Measurements from ENCODE around the gene APCS. TPM values are rescaled to one million over a fixed set of nuclear protein-coding genes. Genes with fewer than 3 reads are reported as not detected.

Gene APCS, protein sequence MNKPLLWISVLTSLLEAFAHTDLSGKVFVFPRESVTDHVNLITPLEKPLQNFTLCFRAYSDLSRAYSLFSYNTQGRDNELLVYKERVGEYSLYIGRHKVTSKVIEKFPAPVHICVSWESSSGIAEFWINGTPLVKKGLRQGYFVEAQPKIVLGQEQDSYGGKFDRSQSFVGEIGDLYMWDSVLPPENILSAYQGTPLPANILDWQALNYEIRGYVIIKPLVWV
- not detected for total RNA-seq

DNA sequence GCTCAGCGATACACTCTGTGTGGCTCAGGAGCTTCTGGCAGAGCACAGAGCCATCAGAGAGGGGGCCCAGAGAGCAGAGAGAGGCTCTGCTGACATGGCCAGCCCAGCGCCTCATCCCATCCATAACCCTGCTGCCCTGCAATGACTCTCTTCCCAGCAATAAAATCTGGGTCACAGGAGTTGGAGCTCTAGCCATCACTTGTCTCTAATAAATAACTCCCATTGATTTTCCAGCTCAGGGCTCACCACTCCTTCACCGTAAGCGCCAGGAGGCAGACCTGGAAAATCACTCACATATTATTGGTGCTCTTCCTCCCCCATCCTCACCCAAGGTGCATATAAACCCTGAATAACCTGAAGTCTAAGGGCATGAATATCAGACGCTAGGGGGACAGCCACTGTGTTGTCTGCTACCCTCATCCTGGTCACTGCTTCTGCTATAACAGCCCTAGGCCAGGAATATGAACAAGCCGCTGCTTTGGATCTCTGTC is at the start of gene APCS:
APCS (plus strand) TSS at position 366 of the 491 bp plus-strand sequence; CDS start at position 462, 96 bp downstream.
- no peak for DNase-seq

DNA sequence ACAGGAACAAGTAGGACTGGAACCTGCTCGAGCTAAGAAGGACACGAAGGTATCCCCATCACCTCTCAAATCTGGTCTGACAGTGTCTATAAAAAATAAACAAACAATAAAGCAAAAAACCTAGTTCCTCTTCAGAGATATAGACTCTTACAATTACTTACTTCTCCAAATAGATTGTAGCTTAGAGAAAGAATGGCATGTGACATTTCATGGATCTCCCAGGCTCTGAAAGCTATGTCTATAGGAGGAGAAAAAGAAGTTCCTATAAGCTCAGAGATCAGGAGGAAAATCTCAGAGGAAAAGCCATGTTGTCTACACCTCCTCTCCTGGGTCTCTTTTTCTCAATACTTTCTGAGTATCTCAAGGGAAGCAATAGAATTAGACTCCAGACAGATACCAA is 39.5 kb upstream of the APCS start:
- DNase-seq = no peak

DNA sequence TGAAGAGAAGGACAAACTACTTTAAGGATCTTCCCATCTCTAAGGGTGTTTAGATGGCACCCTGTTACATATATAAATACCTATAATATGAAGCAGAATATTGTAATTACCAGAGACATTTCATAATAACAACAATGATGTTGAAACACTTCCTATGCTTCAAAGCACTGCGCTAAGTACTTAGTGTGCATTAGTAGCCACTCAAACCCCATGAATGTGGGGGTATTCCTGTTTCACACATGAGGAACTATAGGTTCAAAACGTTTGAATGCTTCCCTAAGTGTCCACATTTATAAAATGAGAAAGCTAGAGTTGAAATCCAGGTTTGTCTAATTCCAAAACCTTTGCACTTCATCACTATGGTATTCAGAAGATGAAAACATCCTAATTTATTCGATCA is 33.4 kb upstream of the APCS start:
- no peak for DNase-seq

DNA sequence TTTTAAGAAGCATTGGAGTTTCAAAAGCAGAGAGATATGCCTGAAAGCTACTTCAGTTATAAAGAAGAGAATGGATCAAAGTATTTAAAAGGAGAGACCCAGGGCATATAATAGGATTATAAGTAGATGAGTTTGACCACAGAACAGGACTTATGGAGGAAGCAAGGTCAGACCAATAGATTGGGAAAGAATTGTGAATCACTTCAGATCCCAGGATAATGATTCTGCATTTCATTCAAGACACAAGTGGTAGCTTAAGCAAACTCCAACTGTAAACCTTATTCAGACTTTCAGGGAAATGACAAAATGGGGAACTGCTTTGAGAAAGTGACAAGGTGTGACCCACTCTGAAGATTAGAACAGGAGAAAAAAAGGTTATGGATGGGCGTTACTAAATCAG is 32.9 kb upstream of the APCS start:
- no peak for DNase-seq

DNA sequence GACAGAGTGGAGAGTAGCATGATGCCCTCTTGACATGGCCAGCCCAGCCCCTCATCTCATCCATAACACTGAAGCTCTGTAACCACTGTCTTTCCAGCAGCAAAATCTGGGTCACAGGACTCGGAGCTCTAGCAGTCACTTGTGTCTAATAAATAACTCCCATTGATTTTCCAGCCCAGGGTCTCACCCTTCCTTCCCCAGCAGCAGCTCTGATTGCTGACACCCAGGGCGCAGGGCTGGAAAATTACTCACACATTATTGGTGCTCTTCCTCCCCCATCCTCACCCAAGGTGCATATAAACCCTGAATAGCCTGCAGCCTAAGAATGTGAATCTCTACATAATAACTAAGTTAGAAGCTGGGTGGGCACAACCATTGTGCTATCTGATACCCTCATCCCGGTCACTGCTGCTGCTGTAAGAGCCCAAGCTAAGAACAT is 30.7 kb upstream of the APCS start:
- DNase-seq = no peak

DNA sequence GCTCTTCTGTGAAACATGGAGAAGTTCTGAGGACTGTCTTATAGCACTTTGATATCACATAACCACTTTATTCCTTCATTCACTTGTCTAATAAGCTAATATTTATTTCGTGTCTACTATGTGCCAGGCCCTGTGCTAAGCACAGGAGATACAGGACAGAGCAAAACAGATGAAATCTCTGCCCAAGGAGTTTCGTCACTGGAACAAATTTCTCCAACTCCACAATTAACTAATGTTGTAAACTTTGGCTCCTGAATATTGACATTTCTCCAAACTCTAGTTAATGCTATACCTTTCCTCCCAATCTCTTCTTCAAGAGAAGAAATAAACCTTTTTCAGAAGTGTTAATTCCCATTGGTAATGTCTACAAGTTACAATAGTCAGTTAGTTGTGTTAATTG is 27.0 kb upstream of the APCS start:
- DNase-seq = no peak

DNA sequence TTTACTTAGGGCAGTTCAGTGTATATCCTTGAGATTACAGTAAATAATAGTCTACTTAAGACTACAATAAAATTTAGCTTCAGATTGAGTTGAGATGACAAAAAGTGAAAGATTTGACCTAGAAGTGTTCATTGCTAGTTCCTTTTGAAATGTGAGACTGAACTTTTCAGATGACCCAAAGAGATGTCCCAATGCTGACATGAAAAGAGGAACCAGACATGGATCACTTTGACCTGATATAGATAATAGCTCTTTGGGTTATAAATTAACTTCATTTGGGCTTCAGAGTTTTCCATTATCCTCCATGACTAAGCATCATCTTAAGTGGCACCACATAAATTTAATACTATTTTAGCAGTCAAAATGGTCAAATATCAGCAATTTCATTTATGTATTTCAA is 26.1 kb upstream of the APCS start:
- no peak for DNase-seq

DNA sequence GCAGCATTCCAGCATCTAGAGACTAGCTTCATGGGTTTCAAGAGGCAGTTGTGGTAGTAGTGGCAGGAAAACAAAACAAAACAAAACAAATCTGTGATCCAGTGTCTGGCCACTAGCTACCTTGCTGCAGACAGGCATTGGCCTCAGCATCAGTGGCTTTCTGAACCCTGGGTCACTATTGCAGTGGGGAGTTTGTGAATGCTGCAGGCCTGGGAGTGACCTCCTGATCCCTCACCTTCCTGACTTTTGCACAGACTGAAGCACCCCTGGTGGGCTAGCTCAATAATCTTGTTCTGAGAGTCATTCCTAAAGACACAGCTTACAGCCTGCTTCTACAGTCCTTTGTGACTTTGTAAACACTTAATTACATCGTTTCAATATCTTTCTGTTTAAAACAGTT is 24.9 kb upstream of the APCS start:
- DNase-seq = no peak

DNA sequence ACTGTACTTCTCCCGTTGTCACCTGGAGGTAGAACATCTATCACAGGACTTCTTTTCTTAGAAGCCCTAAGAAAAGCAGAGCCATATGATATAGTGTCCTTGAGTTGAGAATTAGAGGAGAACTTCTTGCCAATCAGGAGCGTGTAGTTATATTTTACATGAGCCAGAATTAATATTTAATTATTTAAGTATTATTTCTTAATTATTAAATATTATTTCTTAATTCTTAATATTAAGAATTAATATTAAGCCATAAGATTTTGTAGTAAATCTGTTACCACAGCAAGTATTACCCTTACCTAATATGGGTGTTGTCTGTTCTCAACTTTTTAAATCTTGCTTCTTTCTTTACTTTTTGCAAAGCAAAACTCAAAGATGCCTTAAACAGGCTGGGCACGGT is 10.2 kb upstream of the APCS start:
- DNase-seq = no peak

DNA sequence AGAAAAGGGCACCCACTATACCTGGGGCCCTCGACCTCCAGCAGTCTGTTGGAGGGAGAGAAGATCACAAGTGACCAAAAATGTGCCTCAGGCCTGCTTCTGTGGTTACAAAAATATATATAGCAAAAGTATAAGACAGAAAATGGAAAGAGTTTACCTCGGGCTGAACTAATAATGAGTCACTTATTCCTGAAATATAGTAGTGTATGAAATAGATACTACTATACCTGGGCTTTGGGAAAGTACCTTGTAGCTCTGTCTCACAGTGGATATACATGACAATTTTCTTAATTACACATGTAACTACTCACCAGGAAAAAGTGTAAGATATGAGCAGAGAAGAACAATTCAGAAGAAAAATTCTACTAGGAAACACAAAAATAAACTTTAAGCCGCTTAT is 7.3 kb upstream of the APCS start:
- no peak for DNase-seq

DNA sequence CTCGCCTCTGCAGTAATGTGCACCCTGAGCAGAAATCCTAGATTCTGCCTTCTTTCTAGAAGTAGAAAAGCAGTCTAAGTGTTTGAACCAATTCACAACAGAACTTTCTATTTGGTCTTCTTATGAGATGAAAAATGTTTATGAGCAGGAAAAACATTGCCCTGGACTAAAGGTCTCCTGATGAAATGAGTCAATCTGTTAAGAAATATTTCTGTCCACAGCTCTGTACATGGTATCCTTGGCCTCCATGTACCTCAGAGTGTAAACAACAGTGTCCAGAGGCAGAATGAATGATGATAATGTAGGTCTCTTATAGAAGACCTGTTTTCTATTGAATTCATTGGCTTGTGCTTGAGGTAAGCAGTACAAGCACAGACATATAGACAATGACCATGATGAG is 6.2 kb upstream of the APCS start:
- DNase-seq = no peak

DNA sequence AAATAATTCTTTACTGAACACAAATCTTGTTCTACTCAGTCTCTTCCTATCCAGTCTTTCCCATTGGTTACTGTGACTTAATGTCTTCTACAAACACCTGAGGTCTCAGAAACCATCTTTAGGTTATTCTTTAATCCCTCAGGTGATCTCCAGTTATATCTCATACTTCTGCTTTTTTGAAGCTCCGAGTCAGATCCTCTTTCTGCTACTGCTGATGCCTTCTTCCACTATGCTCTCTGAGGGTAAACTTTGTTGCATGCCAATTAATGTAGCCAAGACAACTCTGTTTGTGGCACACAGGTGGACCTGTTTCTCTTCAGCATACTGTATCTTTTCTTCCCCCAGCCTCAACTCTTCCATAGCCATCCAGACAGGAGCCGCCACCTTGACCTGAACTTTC is 3.1 kb upstream of the APCS start:
- no peak for DNase-seq

DNA sequence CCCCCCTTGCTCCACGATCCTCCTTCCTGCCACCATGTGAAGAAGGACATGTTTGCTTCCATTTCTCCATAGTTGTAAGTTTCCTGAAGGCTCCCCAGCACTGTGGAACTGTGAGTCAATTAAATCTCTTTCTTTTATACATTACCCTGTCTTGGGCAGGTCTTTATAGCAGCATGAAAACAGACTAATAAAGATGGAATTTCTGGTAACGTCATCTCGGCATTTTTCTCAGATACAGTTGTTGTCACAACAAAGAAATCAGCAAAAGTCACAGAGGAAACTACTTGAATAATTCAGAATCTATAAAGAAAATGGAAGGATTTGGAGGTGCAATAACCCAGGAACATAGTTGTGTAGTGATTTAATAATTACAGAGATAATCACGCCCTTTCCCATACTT is 4.4 kb downstream of the APCS start:
- DNase-seq = no peak

DNA sequence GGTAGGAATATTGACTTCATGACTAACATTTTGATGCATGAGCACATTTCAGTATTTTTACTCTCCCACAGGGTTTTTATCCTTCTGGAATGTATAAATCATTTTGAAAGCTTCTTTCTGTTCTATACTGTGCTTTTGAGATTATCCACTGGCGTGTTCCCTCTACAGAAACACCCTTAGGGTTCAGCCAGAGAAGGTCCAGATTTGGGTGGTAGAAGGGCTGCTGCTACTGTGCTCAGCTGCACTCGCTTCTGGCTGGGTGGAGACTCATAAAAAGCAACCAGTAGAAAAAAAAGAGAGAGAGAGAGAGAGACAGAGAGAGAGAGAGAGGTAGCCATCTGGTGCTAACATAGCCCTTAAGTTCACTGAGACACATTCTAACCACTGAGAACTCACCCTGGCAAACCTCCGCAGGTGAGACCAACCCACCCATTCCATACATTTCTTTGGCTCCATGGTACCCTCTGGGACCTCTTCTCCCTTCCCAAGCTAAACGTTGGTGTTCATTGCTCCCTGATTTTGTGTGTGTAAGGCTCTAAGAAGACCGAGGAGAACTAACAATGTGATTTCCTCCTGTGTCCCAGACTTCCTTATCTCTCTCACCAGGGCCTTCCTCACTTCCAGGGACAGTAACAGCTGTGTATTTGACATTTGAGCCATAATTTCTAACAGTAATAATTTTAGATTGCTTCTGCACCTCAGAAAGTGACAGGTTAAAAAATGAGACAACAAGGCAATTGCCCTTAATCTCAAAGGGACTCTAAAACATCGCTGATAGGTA is 7.2 kb downstream of the APCS start:
- DNase-seq = no peak

DNA sequence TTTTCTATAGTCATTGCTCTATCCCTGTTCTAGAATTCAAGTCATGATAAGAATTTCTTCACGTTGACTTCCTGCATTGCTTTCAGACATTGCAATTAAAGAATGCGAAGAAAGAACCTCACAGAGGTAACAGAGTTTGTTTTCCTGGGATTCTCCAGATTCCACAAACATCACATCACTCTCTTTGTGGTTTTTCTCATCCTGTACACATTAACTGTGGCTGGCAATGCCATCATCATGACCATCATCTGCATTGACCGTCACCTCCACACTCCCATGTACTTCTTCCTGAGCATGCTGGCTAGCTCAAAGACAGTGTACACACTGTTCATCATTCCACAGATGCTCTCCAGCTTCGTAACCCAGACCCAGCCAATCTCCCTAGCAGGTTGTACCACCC is 10.6 kb downstream of the APCS start:
- no peak for DNase-seq

DNA sequence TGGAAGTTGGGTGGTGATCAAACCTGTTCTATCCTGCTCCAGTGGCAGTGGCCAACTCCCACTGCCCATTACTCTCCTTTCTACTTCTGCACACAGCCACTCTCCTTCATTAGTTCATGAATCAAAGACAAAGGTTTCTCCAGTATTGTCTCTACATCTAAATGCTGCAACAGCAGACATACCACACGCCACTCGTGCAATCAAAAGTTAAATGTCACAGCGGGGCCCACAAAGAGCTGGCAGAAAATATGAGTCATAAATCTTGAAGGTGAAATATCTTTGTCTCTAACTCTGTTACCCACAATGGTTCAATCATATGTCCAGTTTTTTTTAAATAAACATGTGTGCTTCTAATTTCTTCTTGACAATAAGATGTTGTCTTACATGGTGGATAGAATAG is 13.3 kb downstream of the APCS start:
- no peak for DNase-seq

DNA sequence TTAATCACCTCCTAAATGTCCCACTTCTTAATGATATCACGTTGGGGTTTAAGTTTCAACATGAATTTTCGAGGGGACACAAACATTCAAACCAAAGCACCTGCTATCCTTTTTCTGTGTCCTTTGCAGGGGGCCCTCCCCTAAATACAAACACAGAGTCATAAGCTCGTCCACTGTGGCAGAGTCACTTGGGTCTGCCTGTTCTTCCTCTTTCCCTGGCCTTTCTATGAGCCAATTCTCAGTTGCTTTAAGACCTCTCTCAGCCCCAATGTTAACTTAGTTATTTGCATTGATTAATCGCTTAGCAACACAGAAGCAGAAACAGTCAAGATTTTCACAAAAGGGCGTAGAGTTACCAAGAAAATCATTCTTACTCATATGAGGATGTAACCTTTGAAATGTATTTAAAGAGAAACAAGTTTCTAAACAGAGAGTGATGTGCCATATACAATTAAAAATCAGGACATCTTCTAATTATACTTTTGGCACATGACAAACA is 14.9 kb downstream of the APCS start:
- DNase-seq = no peak

DNA sequence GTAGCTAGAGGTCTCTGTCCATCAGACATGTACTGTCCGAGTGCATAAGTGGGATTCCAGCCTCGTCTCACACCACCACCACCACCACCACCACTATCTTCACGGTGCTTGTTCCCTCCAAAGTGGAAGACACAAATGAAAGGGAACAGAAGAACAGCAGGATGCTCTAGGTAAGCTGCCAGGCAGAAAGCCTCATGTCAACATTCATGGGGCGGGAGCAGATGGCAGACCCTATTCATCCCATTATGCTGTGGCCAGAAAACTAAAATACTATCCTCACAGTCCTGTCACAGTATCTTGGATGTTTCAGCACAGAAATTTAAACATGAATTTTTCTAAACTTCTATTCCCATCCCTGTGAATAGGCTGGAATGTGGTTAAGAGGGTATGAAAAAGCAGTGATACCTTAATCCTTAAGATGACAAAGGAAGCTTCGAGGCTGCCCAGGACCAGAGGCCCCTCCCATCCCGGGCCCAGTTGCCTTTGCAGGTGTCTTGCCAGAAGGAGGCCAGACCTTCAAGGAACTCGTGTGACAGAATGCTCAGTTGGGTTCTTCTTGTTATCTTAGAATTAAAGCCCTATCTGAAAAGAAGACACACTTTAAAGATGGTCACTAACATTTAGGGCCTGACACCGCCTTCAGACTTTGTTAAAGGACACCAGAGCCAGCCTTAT is 24.7 kb downstream of the APCS start:
- no peak for DNase-seq

DNA sequence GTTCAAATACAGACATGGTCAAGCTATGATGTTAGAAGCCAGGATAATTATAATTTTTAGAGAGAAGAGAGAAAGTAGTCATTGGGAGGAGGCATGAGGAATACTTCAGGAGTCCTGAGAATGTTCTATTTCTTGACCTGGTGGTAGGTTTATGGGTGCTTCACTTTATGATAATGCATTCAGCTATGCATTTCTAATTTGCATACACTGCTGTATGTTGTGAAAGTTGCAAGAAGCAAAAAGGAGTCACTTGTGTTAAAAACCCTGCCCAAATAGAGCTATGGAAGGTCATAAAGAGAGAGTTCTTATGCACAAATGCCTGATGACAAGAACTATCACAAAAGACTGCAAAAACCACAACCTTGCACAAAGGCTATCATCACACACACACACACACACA is 45.3 kb downstream of the APCS start:
- DNase-seq = no peak

All from occipital lobe (tissue), 2 donors.